ENCODE data around the gene ANKS1B. TPM values are rescaled to one million over a fixed set of nuclear protein-coding genes. Genes with fewer than 3 reads are reported as not detected.

ANKS1B gene
- total and polyA plus RNA-seq, 10 of the 15 experiments (the other 5 are each of a cell fraction or from before 2014, with no cell fraction given) = 0.16 to 1.3 (median 0.82) TPM; not detected in 7

GRCh38 chr12:98977186-98977585 lies 1007.5 kb downstream of the ANKS1B start (continued):
- TF ChIP-seq ZNF687 (IDR thresholded peaks at IDR 0.05) = no peak
- TF ChIP-seq BACH1 (IDR thresholded peaks at IDR 0.05; ENCODE audit: borderline replicate concordance) = no peak
- TF ChIP-seq HDAC2 (IDR thresholded peaks at IDR 0.05) = no peak
- no peak for TF ChIP-seq MTA3 (IDR thresholded peaks at IDR 0.05; ENCODE audit: borderline replicate concordance, low read length)
- TF ChIP-seq SIN3A (IDR thresholded peaks at IDR 0.05; ENCODE audit: low read depth, low read length) = no peak
- no peak for TF ChIP-seq IRF5 (IDR thresholded peaks at IDR 0.05; ENCODE audit: borderline replicate concordance)
- no peak for TF ChIP-seq JUNB (IDR thresholded peaks at IDR 0.05)
- no peak for TF ChIP-seq KDM1A (IDR thresholded peaks at IDR 0.05; ENCODE audit: borderline replicate concordance)
- TF ChIP-seq NKRF (conservative IDR thresholded peaks at IDR 0.05) = no peak
- no peak for TF ChIP-seq ETV6 (conservative IDR thresholded peaks at IDR 0.05 in 1 of 2, IDR thresholded peaks at IDR 0.05 in 1 of 2; ENCODE audit: borderline replicate concordance in 1 of 2, low read depth in 1 of 2)
- TF ChIP-seq SMARCA5 (IDR thresholded peaks at IDR 0.05) = no peak
- TF ChIP-seq ELK1 (IDR thresholded peaks at IDR 0.05; ENCODE audit: low read depth, low read length) = no peak
